Astrocyte of the cerebellum (primary cell): ENCODE measurements around the gene IREB2.

Experiments used
- DNase-seq: peaks from one replicate; pipeline ENCODE4 v3.0.0-alpha.2; 2011; ENCODE audit warnings: low read depth
- H3K4me3 ChIP-seq: 2 replicates; pipeline ENCODE4 v1.5.1; 2011; ENCODE audit warnings: mild to moderate bottlenecking, low read depth, low read length, moderate library complexity
- in situ Hi-C: cut with HindIII; loops from 2 replicates; pipeline ENCODE4 v1.10.0; 2017; ENCODE audit warnings: low sequenced_read_pairs
- TF ChIP-seq, protein P1 (sequence below): IDR thresholded peaks from 2 replicates; pipeline ENCODE4 v1.5.1; 2012; ENCODE audit warnings: low read length, low read depth, moderate library complexity, mild to moderate bottlenecking; ENCODE audit errors: missing control alignments

Gene IREB2

DNA sequence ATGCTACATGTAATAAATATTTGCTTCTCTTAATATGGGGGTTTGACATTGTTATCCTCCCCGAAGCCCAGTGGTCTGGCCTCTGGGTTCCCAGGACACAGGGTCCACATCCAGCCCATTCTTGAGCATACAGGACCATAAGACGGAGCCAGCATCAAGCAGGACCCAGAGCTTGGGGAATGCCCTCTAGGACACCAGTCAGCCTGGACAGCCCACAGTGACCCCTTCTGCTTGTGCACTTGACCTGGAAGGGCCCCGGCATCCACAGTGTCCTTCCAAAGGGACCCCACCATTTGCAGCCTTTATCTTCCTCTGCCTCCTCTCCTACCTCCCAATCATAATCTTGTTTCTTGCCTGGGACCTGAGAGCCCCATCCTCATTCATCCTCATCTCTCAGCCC is 46.2 kb upstream of the IREB2 start:
- no peak overlapping the region for H3K4me3 ChIP-seq
- in situ Hi-C loops = no loop called here
- no peak for DNase-seq
- TF ChIP-seq, protein P1, sequence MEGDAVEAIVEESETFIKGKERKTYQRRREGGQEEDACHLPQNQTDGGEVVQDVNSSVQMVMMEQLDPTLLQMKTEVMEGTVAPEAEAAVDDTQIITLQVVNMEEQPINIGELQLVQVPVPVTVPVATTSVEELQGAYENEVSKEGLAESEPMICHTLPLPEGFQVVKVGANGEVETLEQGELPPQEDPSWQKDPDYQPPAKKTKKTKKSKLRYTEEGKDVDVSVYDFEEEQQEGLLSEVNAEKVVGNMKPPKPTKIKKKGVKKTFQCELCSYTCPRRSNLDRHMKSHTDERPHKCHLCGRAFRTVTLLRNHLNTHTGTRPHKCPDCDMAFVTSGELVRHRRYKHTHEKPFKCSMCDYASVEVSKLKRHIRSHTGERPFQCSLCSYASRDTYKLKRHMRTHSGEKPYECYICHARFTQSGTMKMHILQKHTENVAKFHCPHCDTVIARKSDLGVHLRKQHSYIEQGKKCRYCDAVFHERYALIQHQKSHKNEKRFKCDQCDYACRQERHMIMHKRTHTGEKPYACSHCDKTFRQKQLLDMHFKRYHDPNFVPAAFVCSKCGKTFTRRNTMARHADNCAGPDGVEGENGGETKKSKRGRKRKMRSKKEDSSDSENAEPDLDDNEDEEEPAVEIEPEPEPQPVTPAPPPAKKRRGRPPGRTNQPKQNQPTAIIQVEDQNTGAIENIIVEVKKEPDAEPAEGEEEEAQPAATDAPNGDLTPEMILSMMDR = no peak

DNA sequence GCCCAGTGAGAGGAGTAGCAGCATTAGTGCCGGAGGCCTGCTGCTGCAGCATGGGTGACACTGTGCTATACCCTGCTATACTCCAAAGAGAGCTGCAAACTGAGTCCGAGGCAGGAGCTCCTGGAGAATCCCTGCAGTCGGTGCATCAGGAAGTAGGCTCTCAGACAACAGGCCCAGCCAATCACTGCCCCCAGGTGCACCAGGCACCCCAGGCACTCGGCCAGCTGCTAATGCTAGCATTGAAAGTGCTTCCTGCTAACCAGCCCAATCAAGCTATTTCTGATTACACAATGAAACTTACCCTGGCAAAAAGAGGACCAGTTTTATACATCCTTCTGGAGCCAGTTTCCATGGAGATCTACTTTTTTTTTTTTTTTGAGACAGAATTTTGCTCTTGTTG is 45.6 kb upstream of the IREB2 start:
- no peak for DNase-seq
- in situ Hi-C loops = no loop called here
- H3K4me3 ChIP-seq = no peak overlapping the region
- TF ChIP-seq, protein P1 = no peak

DNA sequence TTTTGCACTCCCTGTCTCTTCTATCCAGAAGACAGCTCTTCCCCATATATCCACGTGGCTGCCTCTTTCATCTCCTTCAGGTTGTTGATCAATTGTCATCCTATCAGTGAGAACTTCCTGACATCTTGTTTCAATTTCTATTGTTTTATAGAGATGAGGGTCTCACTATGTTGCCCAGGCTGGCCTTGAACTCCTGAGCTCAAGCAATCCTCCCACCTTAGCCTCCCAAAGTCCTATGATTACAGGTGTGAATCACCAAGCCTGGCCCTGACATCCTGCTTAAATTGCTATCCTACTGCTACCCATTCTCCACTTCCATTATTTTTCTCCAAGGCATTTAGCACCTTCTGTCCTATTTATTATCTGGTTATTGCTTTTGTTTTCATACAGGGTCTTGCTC is 44.9 kb upstream of the IREB2 start:
- in situ Hi-C loops = no loop called here
- TF ChIP-seq, protein P1 = no peak

DNA sequence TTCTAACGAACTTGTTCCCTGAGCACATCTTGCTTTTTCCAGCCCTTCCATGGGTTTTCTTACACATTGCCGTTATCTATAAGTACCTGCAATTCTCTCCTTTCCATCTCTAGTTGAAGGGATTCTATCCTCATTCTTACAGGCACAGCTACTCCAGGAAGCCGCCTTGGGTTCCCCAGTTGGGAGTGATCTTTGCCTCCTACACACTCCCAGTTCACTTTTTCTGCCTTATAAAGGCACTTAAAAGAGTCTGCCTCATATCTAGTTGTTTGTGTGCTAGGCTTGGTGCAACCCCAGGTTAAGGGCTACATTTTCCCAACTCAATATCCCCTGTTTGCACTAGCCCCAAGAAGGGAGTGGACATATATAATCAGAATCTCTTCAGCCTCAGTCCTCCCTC is 44.0 kb upstream of the IREB2 start:
- in situ Hi-C loops = no loop called here
- H3K4me3 ChIP-seq = no peak overlapping the region
- no peak for DNase-seq
- TF ChIP-seq, protein P1 = no peak

More for the DNA sequence above, 44.9 kb upstream of the IREB2 start:
- DNase-seq = no peak
- H3K4me3 ChIP-seq = no peak overlapping the region

DNA sequence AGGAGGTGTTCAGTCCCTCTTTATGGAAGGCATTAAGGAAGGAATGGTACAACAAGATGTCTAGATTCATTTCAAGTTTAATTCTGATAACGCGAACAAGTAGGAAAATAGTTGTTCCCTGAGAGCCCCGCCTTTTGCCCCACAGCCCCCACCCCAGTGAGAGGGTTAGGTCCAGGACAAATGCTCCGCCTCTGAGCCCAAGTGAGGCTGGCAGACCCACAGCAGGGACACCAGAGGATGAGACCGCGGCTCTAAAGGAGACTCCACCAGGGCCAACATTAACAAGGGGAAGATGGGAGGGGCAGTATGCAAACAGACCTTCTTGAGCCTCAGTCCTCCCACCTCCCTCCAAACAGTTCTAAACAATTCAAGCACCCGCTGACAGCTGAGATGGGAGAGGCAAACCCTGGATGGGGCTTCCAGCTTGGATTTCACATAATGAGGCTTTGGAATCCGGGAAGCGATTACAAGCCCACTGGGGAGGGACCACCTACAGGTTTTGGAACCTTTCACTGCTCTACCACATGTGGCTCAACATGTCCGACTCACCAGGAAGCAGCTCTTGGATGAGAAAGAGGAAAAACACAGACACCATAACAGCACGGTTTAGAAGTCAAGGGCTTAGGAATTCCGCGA is 42.9 kb upstream of the IREB2 start:
- in situ Hi-C loops = no loop called here
- DNase-seq = no peak
- TF ChIP-seq, protein P1 = no peak
- no peak overlapping the region for H3K4me3 ChIP-seq

DNA sequence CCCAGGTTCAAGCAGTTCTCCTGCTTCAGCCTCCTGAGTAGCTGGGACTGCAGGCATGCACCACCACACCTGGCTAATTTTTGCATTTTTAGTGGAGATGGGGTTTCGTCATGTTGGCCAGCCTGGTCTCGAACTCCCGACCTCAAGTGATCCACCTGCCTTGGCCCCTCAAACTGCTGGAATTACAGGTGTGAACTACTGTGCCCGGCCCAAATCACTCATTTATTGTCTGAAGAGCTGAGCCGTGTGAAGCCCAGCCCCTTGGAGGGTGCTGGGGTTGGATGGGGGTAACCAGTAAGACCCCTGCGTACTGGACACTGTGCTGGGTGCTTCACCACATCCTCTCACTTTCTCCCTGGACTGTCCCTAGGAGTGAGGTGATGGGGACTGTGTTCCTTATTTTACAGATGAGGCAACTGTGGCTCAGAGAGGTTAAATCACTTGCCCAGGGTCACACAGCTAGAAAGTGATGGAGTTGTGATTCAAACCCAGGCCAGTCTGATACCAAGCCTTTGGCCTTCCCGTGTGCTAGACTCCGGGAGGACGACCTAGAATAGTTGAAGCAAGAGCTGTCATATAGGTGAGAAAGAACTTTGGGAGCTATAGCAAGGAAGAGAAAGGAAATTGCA is 41.7 kb upstream of the IREB2 start:
- no peak overlapping the region for H3K4me3 ChIP-seq
- DNase-seq = no peak
- TF ChIP-seq, protein P1 = no peak
- in situ Hi-C loops = no loop called here
